Measurements from ENCODE around the gene RCSD1. TPM values are rescaled to one million over a fixed set of nuclear protein-coding genes. Genes with fewer than 3 reads are reported as not detected.

The RCSD1 gene
- 10 to 100 TPM in 2 of 4 donors, 1 to 10 TPM in 2; 1.8 to 21.3 (median 12.5) TPM for total RNA-seq

GRCh38 chr1:167629681-167630567 is at the start of gene RCSD1:
TSS of gene RCSD1 (plus strand) at chr1:167630232. CDS start at chr1:167630424, 192 bp downstream.
- TF ChIP-seq POLR2A (IDR thresholded peaks at IDR 0.05) (no peak), CTCF (IDR thresholded peaks at IDR 0.05) (no peak)
- peak within 1 kb of the TSS; percentile 41 to 53 for H3K4me3 ChIP-seq
- no peaks in the 10 kb centered on the region for H3K27me3 ChIP-seq
- no peaks in the 10 kb centered on the region for H3K4me1 ChIP-seq
- peak; percentile 15 to 23 for DNase-seq
- intact Hi-C loops (cut with DNase I; ENCODE audit: low total_unique reads) = no loop called here
- H3K36me3 ChIP-seq = no peaks in the 10 kb centered on the region
- no peaks in the 10 kb centered on the region for H3K9me3 ChIP-seq
- peak within 1 kb of the TSS; percentile 65 to 70 for H3K27ac ChIP-seq

- Histone ChIP-seq H3K27ac (no peak overlapping the region), H3K4me1 (no peaks in the 10 kb centered on the region), H3K9me3 (no peaks in the 10 kb centered on the region), H3K36me3 (no peaks in the 10 kb centered on the region), H3K27me3 (no peaks in the 10 kb centered on the region), H3K4me3 (no peak overlapping the region)
- intact Hi-C loops (cut with DNase I; ENCODE audit: low total_unique reads) = no loop called here
- no peak for TF ChIP-seq CTCF (IDR thresholded peaks at IDR 0.05)
- DNase-seq = no peak
These were observed 48.0 kb upstream of the RCSD1 start for GRCh38 chr1:167582064-167582463.

- Histone ChIP-seq H3K27me3 (no peaks in the 10 kb centered on the region), H3K36me3 (no peaks in the 10 kb centered on the region), H3K4me1 (no peaks in the 10 kb centered on the region), H3K9me3 (no peaks in the 10 kb centered on the region), H3K27ac (no peak overlapping the region), H3K4me3 (no peak overlapping the region)
- intact Hi-C loops (cut with DNase I; ENCODE audit: low total_unique reads) = no loop called here
- TF ChIP-seq CTCF (IDR thresholded peaks at IDR 0.05) = no peak
- DNase-seq = no peak
These were observed 47.3 kb upstream of the RCSD1 start for GRCh38 chr1:167582722-167583121.

- Histone ChIP-seq H3K27ac (no peak overlapping the region), H3K36me3 (no peaks in the 10 kb centered on the region), H3K4me1 (no peaks in the 10 kb centered on the region), H3K4me3 (no peak overlapping the region), H3K27me3 (no peaks in the 10 kb centered on the region), H3K9me3 (no peaks in the 10 kb centered on the region)
- intact Hi-C loops (cut with DNase I; ENCODE audit: low total_unique reads) = no loop called here
- no peak for DNase-seq
- no peak for TF ChIP-seq CTCF (IDR thresholded peaks at IDR 0.05)
These were observed 45.5 kb upstream of the RCSD1 start for GRCh38 chr1:167584581-167584980.

GRCh38 chr1:167587342-167587741 is 42.7 kb upstream of the RCSD1 start:
- Histone ChIP-seq H3K4me1 (no peaks in the 10 kb centered on the region), H3K27me3 (no peaks in the 10 kb centered on the region), H3K9me3 (no peaks in the 10 kb centered on the region), H3K36me3 (no peaks in the 10 kb centered on the region), H3K27ac (no peak overlapping the region), H3K4me3 (no peak overlapping the region)
- no peak for DNase-seq
- intact Hi-C loops (cut with DNase I; ENCODE audit: low total_unique reads) = no loop called here
- no peak for TF ChIP-seq POLR2A (IDR thresholded peaks at IDR 0.05)

Measured in uterus (tissue), 4 donors.